Ectodermal cell (in vitro differentiated cells): ENCODE data around the gene KPNB1.

Experiments used
- H3K27ac ChIP-seq: 2 replicates; pipeline ENCODE4 v1.7.0; 2013; ENCODE audit warnings: mild to moderate bottlenecking, low read depth, low read length; ENCODE audit not compliant: insufficient read depth, poor library complexity, severe bottlenecking
- H3K27me3 ChIP-seq: 2 replicates; pipeline ENCODE4 v1.7.0; 2013; ENCODE audit warnings: mild to moderate bottlenecking, low read length; ENCODE audit not compliant: insufficient read depth, control insufficient read depth, poor library complexity, severe bottlenecking
- H3K36me3 ChIP-seq: one replicate; pipeline ENCODE4 v1.7.0; 2013; ENCODE audit warnings: low read length; ENCODE audit not compliant: control insufficient read depth, insufficient read depth
- H3K4me1 ChIP-seq: one replicate; pipeline ENCODE4 v1.7.0; 2013; ENCODE audit warnings: low read length; ENCODE audit not compliant: control insufficient read depth, insufficient read depth
- H3K4me3 ChIP-seq: 2 replicates; pipeline ENCODE4 v1.7.0; 2013; ENCODE audit warnings: low read depth, low read length, control low read depth; ENCODE audit not compliant: insufficient read depth
- H3K9me3 ChIP-seq: 2 replicates; pipeline ENCODE4 v1.7.0; 2013; ENCODE audit warnings: mild to moderate bottlenecking, low read length, moderate library complexity; ENCODE audit not compliant: control insufficient read depth
- WGBS, 2 experiments: methylation state at CpG; one replicate each; pipeline ENCODE4 v1.1.7; 2013; ENCODE audit warnings: missing lambda C conversion rate in 2 of 2; 5-methylcytosine and 5-hydroxymethylcytosine counted together

KPNB1 gene

GRCh38 chr17:47636273-47637030 lies 13.3 kb upstream of the KPNB1 start:
- no peak overlapping the region for H3K27ac ChIP-seq
- H3K9me3 ChIP-seq: no peaks in the 10 kb centered on the region
- H3K36me3 ChIP-seq: peaks cover 5% of the 10 kb centered on the region
- no peaks in the 10 kb centered on the region for H3K27me3 ChIP-seq
- no peak overlapping the region for H3K4me3 ChIP-seq
- H3K4me1 ChIP-seq: no peaks in the 10 kb centered on the region
- 85 to 97% methylated on average over 2 of the region's 2 CpGs for WGBS, 2 experiments

- Histone ChIP-seq H3K36me3 (peaks cover 5% of the 10 kb centered on the region), H3K4me1 (no peaks in the 10 kb centered on the region), H3K27ac (no peak overlapping the region), H3K4me3 (no peak overlapping the region), H3K9me3 (no peaks in the 10 kb centered on the region), H3K27me3 (no peaks in the 10 kb centered on the region)
- WGBS, 2 experiments: 90 to 94% methylated on average over 4 to 5 of the region's 5 CpGs
Measured at GRCh38 chr17:47638903-47639302, 10.8 kb upstream of the KPNB1 start.

- 89 to 100% methylated on average over 2 of the region's 3 CpGs for WGBS, 2 experiments
- H3K36me3 ChIP-seq: peaks cover 5% of the 10 kb centered on the region
- no peak overlapping the region for H3K4me3 ChIP-seq
- no peaks in the 10 kb centered on the region for H3K27me3 ChIP-seq
- H3K9me3 ChIP-seq: no peaks in the 10 kb centered on the region
- no peaks in the 10 kb centered on the region for H3K4me1 ChIP-seq
- no peak overlapping the region for H3K27ac ChIP-seq
Measured at GRCh38 chr17:47640076-47640475, 9.6 kb upstream of the KPNB1 start.

GRCh38 chr17:47641202-47641601 lies 8.5 kb upstream of the KPNB1 start:
- Histone ChIP-seq H3K4me1 (no peaks in the 10 kb centered on the region), H3K9me3 (no peaks in the 10 kb centered on the region), H3K36me3 (peaks cover 4% of the 10 kb centered on the region), H3K27me3 (no peaks in the 10 kb centered on the region), H3K4me3 (no peak overlapping the region), H3K27ac (no peak overlapping the region)
- 92 to 96% methylated on average over 4 of the region's 4 CpGs for WGBS, 2 experiments

GRCh38 chr17:47643116-47643515 lies 6.6 kb upstream of the KPNB1 start:
- Histone ChIP-seq H3K27ac (no peak overlapping the region), H3K9me3 (no peaks in the 10 kb centered on the region), H3K27me3 (no peaks in the 10 kb centered on the region), H3K4me3 (no peak overlapping the region), H3K4me1 (no peaks in the 10 kb centered on the region), H3K36me3 (no peaks in the 10 kb centered on the region)
- WGBS, 2 experiments: 93 to 94% methylated on average over 2 of the region's 2 CpGs

GRCh38 chr17:47644324-47644723 lies 5.4 kb upstream of the KPNB1 start:
- no peaks in the 10 kb centered on the region for H3K27me3 ChIP-seq
- no peaks in the 10 kb centered on the region for H3K9me3 ChIP-seq
- no peak overlapping the region for H3K4me3 ChIP-seq
- peaks cover 5% of the 10 kb centered on the region for H3K4me1 ChIP-seq
- H3K27ac ChIP-seq: no peak overlapping the region
- WGBS, 2 experiments: 91 to 96% methylated on average over 5 of the region's 5 CpGs
- H3K36me3 ChIP-seq: no peaks in the 10 kb centered on the region

- Histone ChIP-seq H3K27me3 (no peaks in the 10 kb centered on the region), H3K4me1 (peaks cover 5% of the 10 kb centered on the region), H3K9me3 (no peaks in the 10 kb centered on the region), H3K36me3 (peaks cover 32% of the 10 kb centered on the region), H3K27ac (peak overlapping the region; percentile 58), H3K4me3 (peak overlapping the region; percentile 86)
- WGBS, 2 experiments: 0% methylated on average over 32 to 41 of the region's 48 CpGs
Measured at GRCh38 chr17:47649972-47650524, 329 bp downstream of the KPNB1 start.

GRCh38 chr17:47650525-47651522 lies 1.1 kb downstream of the KPNB1 start:
- Histone ChIP-seq H3K9me3 (no peaks in the 10 kb centered on the region), H3K27ac (peak overlapping the region; percentile 62), H3K27me3 (no peaks in the 10 kb centered on the region), H3K4me3 (peak overlapping the region; percentile 86), H3K4me1 (peaks cover 5% of the 10 kb centered on the region), H3K36me3 (peaks cover 40% of the 10 kb centered on the region)
- WGBS, 2 experiments: 0 to 1% methylated on average over 35 of the region's 39 CpGs

GRCh38 chr17:47651704-47652103 lies 2.0 kb downstream of the KPNB1 start:
- H3K4me1 ChIP-seq: peaks cover 5% of the 10 kb centered on the region
- peaks cover 48% of the 10 kb centered on the region for H3K36me3 ChIP-seq
- H3K27me3 ChIP-seq: no peaks in the 10 kb centered on the region
- peak overlapping the region; percentile 73 for H3K4me3 ChIP-seq
- H3K27ac ChIP-seq: no peak overlapping the region
- H3K9me3 ChIP-seq: no peaks in the 10 kb centered on the region
- WGBS, 2 experiments: 75 to 81% methylated on average over 2 of the region's 2 CpGs

GRCh38 chr17:47652570-47652969 lies 2.9 kb downstream of the KPNB1 start:
- Histone ChIP-seq H3K27me3 (no peaks in the 10 kb centered on the region), H3K27ac (no peak overlapping the region), H3K36me3 (peaks cover 56% of the 10 kb centered on the region), H3K4me1 (peaks cover 5% of the 10 kb centered on the region), H3K9me3 (no peaks in the 10 kb centered on the region), H3K4me3 (no peak overlapping the region)
- WGBS, 2 experiments: 94 to 99% methylated on average over 4 to 6 of the region's 6 CpGs
